ENCODE measurements around the gene ACP1. TPM values are rescaled to one million over a fixed set of nuclear protein-coding genes. Genes with fewer than 3 reads are reported as not detected.

ACP1 gene
- total RNA-seq, 1 experiment from 2014 or later, result 90.9 TPM

DNA sequence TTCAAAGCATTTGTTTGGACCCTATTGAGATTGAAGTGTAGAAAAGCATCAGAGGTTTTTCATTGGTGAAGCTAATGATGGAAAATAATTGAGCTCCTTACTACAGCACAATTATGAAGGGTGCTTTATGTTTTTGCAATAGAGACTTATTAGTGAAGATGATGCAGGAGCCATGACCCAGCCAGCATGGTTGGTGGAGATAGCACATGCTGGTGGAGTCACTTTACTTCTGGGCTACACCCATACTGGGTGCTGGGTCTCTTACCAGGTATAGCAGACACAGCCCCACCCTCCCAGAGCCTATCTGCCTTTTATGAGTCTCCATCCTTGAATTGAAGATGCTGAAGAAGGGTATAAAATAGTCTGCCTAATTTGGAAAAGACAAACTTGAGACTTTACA, 3.6 kb downstream of the ACP1 start:
- Histone ChIP-seq H3K27ac (ENCODE audit: low read length) (no peak overlapping the region), H3K9me3 (ENCODE audit: control insufficient read depth, insufficient read depth, low read depth, low read length) (no peaks in the 10 kb centered on the region), H3K36me3 (ENCODE audit: control insufficient read depth, insufficient read depth, low read length) (peaks cover 10% of the 10 kb centered on the region), H3K27me3 (ENCODE audit: control insufficient read depth, insufficient read depth, low read length) (no peaks in the 10 kb centered on the region), H3K4me3 (ENCODE audit: low read depth in 2 of 2, low read length in 2 of 2) (no peak overlapping the region), H3K4me1 (ENCODE audit: control insufficient read depth, insufficient read depth, low read length) (peaks cover 14% of the 10 kb centered on the region)
- in situ Hi-C loops (cut with HindIII; ENCODE audit: low pct_unique_long_range_greater_than_20kb, low sequenced_read_pairs), result no loop called here
- POLR2A ChIA-PET, result no interaction called here
- intact Hi-C loops (cut with micrococcal nuclease; ENCODE audit: unreplicated experiment), result no loop called here
- ATAC-seq (no peak), DNase-seq (ENCODE audit: low read depth, low spot score) (no peak)
- no TSS peak for BruUV-seq (replicated peaks)
- CTCF ChIA-PET, result no interaction called here
- TF ChIP-seq, protein P1, sequence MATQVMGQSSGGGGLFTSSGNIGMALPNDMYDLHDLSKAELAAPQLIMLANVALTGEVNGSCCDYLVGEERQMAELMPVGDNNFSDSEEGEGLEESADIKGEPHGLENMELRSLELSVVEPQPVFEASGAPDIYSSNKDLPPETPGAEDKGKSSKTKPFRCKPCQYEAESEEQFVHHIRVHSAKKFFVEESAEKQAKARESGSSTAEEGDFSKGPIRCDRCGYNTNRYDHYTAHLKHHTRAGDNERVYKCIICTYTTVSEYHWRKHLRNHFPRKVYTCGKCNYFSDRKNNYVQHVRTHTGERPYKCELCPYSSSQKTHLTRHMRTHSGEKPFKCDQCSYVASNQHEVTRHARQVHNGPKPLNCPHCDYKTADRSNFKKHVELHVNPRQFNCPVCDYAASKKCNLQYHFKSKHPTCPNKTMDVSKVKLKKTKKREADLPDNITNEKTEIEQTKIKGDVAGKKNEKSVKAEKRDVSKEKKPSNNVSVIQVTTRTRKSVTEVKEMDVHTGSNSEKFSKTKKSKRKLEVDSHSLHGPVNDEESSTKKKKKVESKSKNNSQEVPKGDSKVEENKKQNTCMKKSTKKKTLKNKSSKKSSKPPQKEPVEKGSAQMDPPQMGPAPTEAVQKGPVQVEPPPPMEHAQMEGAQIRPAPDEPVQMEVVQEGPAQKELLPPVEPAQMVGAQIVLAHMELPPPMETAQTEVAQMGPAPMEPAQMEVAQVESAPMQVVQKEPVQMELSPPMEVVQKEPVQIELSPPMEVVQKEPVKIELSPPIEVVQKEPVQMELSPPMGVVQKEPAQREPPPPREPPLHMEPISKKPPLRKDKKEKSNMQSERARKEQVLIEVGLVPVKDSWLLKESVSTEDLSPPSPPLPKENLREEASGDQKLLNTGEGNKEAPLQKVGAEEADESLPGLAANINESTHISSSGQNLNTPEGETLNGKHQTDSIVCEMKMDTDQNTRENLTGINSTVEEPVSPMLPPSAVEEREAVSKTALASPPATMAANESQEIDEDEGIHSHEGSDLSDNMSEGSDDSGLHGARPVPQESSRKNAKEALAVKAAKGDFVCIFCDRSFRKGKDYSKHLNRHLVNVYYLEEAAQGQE (IDR thresholded peaks at IDR 0.05; ENCODE audit: insufficient read depth in 1 of 2, low read depth in 2 of 2, low read length in 1 of 2), result no peak
- TF ChIP-seq, protein P2, sequence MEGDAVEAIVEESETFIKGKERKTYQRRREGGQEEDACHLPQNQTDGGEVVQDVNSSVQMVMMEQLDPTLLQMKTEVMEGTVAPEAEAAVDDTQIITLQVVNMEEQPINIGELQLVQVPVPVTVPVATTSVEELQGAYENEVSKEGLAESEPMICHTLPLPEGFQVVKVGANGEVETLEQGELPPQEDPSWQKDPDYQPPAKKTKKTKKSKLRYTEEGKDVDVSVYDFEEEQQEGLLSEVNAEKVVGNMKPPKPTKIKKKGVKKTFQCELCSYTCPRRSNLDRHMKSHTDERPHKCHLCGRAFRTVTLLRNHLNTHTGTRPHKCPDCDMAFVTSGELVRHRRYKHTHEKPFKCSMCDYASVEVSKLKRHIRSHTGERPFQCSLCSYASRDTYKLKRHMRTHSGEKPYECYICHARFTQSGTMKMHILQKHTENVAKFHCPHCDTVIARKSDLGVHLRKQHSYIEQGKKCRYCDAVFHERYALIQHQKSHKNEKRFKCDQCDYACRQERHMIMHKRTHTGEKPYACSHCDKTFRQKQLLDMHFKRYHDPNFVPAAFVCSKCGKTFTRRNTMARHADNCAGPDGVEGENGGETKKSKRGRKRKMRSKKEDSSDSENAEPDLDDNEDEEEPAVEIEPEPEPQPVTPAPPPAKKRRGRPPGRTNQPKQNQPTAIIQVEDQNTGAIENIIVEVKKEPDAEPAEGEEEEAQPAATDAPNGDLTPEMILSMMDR (IDR thresholded peaks at IDR 0.05), result no peak

DNA sequence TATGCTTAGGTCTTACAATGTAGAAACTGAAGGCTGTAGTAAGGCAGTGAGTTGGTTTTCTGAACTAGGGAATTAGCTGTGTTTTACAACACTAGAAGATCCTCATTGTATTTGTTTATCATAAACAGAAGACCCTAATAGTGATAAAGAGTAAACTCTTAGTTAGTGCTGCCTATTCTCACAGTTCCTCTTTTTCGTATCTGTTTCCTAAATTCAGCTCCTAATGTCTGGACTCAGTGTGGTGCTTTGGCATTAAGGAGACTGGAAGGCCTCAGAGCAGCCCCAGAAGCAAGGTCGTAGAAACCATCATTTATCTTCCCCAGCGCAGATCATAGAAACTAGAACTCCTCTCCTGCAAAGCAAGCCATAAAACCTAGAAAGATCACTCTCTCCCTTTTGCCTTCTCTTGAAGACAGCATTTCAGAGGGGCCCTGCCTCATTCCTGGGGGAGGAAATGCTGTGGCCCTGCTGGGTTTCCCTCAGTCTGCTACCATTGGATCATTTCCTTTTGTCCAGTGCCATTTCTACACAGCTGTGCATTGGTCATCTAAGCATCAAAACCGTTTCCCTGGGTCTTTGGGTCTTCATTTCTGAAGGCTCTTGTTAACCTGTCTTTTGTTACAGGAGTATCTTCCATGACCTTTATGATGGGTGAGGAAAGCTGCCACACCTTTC, 4.7 kb downstream of the ACP1 start:
- BruUV-seq (replicated peaks), result no TSS peak
- in situ Hi-C loops (cut with HindIII; ENCODE audit: low pct_unique_long_range_greater_than_20kb, low sequenced_read_pairs), result no loop called here

More for the DNA sequence above, 4.7 kb downstream of the ACP1 start:
- TF ChIP-seq, protein P2 (IDR thresholded peaks at IDR 0.05), result no peak
- TF ChIP-seq TCF7L2 (IDR thresholded peaks at IDR 0.05; ENCODE audit: low read depth, low read length) (no peak), SIN3A (IDR thresholded peaks at IDR 0.05; ENCODE audit: borderline replicate concordance, insufficient read depth, low read depth, low read length) (no peak), POLR2AphosphoS5 (IDR thresholded peaks at IDR 0.05; ENCODE audit: low read depth, low read length) (no peak)
- TF ChIP-seq, protein P1 (IDR thresholded peaks at IDR 0.05; ENCODE audit: insufficient read depth in 1 of 2, low read depth in 2 of 2, low read length in 1 of 2), result no peak
- no peak overlapping the region for H3K4me3 ChIP-seq (ENCODE audit: low read depth in 2 of 2, low read length in 2 of 2)
- no peak overlapping the region for H3K27ac ChIP-seq (ENCODE audit: low read length)
- no peaks in the 10 kb centered on the region for H3K27me3 ChIP-seq (ENCODE audit: control insufficient read depth, insufficient read depth, low read length)
- CTCF ChIA-PET, result no interaction called here
- POLR2A ChIA-PET, result interaction anchor here (0.6 kb wide), 1 partner anchor 438 kb away, joined by 3 read pairs; no protein-coding TSS in a partner anchor
- peaks cover 12% of the 10 kb centered on the region for H3K4me1 ChIP-seq (ENCODE audit: control insufficient read depth, insufficient read depth, low read length)
- no peaks in the 10 kb centered on the region for H3K9me3 ChIP-seq (ENCODE audit: control insufficient read depth, insufficient read depth, low read depth, low read length)
- no peak for ATAC-seq
- DNase-seq (ENCODE audit: low read depth, low spot score), result no peak
- H3K36me3 ChIP-seq (ENCODE audit: control insufficient read depth, insufficient read depth, low read length), result peaks cover 10% of the 10 kb centered on the region
- intact Hi-C loops (cut with micrococcal nuclease; ENCODE audit: unreplicated experiment), result no loop called here

Data from Panc1 (cell line).